HL-60 (cell line): Measurements from ENCODE around the gene SIKE1.

Experiments
- CTCF ChIP-seq: IDR thresholded peaks from one replicate; pipeline ENCODE4 v1.5.1; 2011; ENCODE audit warnings: low read length, control low read depth, inconsistent platforms; ENCODE audit not compliant: insufficient read depth
- REST ChIP-seq: IDR thresholded peaks from 2 replicates; pipeline ENCODE4 v1.6.1; 2012; ENCODE audit warnings: low read depth; ENCODE audit not compliant: insufficient replicate concordance

DNA sequence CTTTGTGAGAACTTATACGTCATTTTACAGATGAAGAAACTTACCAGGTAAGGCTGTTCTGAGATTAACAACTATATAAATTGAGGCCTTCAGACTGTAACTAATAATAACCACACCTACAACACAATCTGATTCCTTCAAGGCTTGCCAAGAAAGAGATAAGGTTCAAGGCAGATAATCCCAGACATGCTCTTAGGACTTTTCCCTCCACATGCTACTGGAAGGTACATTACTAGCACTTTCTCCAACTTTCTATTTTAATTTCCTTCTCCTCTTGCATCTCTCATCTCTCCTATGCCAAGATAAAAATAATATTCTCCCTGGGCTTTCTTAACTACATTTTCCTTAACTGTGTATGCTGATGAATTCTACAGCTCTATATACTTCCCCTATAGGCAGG is 45.0 kb downstream of the SIKE1 start:
- TF ChIP-seq CTCF, result no peak
- no peak for TF ChIP-seq REST
